HEK293 (cell line): ENCODE results near the gene CXCL1.

ENCODE experiments used
- CTCF ChIA-PET: fragments of 350-600 bp; formaldehyde crosslinking; extraction: SDS; loops from one replicate; lab custom pipeline; 2021; ENCODE audit warnings: antibody characterized with exemption; lab: Yijun Ruan, JAX
- POLR2A ChIA-PET: fragments of 300-600 bp; formaldehyde crosslinking; extraction: SDS; loops from one replicate; lab custom pipeline; 2020; ENCODE audit warnings: antibody characterized with exemption, inconsistent platforms; lab: Yijun Ruan, JAX
- H3K27ac ChIP-seq: fragments of 200-500 bp; sonication (Bioruptor generic); 2 replicates; pipeline ENCODE4 v1.5.1; 2014; ENCODE audit warnings: low read depth, low read length, control low read depth, inconsistent platforms; ENCODE audit errors: extremely low read depth
- H3K36me3 ChIP-seq, 2 experiments: fragments of 200-500 bp in 1 of 2; sonication (Bioruptor generic) in 1 of 2; 1 replicate in 1 of 2; 2 replicates in 1 of 2; pipeline ENCODE4 v1.5.1; 2014 to 2017; ENCODE audit warnings: inconsistent platforms in 2 of 2, low read length in 2 of 2; ENCODE audit not compliant: control insufficient read depth in 2 of 2, insufficient read depth in 1 of 2
- H3K4me1 ChIP-seq: fragments of 200-500 bp; sonication (Bioruptor generic); 2 replicates; pipeline ENCODE4 v1.5.1; 2014; ENCODE audit warnings: mild to moderate bottlenecking, low read length, inconsistent platforms; ENCODE audit not compliant: control insufficient read depth, insufficient read depth
- H3K4me3 ChIP-seq: 2 replicates; pipeline ENCODE4 v1.5.1; 2011; ENCODE audit warnings: low read depth, mild to moderate bottlenecking, control low read depth, low read length, moderate library complexity
- H3K9me3 ChIP-seq: fragments of 200-500 bp; sonication (Bioruptor generic); 2 replicates; pipeline ENCODE4 v1.5.1; 2014; ENCODE audit warnings: low read depth, low read length, inconsistent platforms; ENCODE audit not compliant: control insufficient read depth, insufficient read depth
- GLI4 ChIP-seq: fragments of 450-650 bp; formaldehyde crosslinking; IDR thresholded peaks from 2 replicates; pipeline ENCODE4 v1.5.1; 2016; ENCODE audit warnings: missing biosample characterization, missing genetic modification characterization
- GLIS2 ChIP-seq: fragments of 450-650 bp; formaldehyde crosslinking; IDR thresholded peaks from 2 replicates; pipeline ENCODE4 v1.5.1; 2016; ENCODE audit warnings: missing biosample characterization, missing genetic modification characterization
- KLF7 ChIP-seq: fragments of 450-650 bp; formaldehyde crosslinking; IDR thresholded peaks from 2 replicates; pipeline ENCODE4 v1.5.1; 2016; ENCODE audit warnings: missing biosample characterization, missing genetic modification characterization, borderline replicate concordance
- ZBTB10 ChIP-seq: fragments of 450-650 bp; formaldehyde crosslinking; IDR thresholded peaks from 2 replicates; pipeline ENCODE4 v1.5.1; 2016; ENCODE audit warnings: missing biosample characterization, missing genetic modification characterization
- ZBTB8A ChIP-seq: fragments of 450-650 bp; formaldehyde crosslinking; IDR thresholded peaks from 2 replicates; pipeline ENCODE4 v1.5.1; 2016; ENCODE audit warnings: missing biosample characterization, missing genetic modification characterization
- ZEB2 ChIP-seq: fragments of 450-650 bp; formaldehyde crosslinking; IDR thresholded peaks from 2 replicates; pipeline ENCODE4 v1.5.1; 2016; ENCODE audit warnings: missing biosample characterization, missing genetic modification characterization
- ZNF175 ChIP-seq: fragments of 450-650 bp; formaldehyde crosslinking; IDR thresholded peaks from 2 replicates; pipeline ENCODE4 v1.5.1; 2016; ENCODE audit warnings: missing biosample characterization, missing genetic modification characterization
- ZNF398 ChIP-seq: fragments of 450-650 bp; formaldehyde crosslinking; IDR thresholded peaks from 2 replicates; pipeline ENCODE4 v1.5.1; 2017; ENCODE audit warnings: missing biosample characterization, missing genetic modification characterization
- ZNF518A ChIP-seq: fragments of 450-650 bp; formaldehyde crosslinking; conservative IDR thresholded peaks from 2 replicates; pipeline ENCODE4 v1.5.1; 2016; ENCODE audit warnings: low read depth, missing biosample characterization, missing genetic modification characterization
- ZNF623 ChIP-seq: fragments of 450-650 bp; formaldehyde crosslinking; IDR thresholded peaks from 2 replicates; pipeline ENCODE4 v1.5.1; 2016; ENCODE audit warnings: missing biosample characterization, missing genetic modification characterization
- ZNF629 ChIP-seq: fragments of 450-650 bp; formaldehyde crosslinking; IDR thresholded peaks from 2 replicates; pipeline ENCODE4 v1.5.1; 2017; ENCODE audit warnings: missing biosample characterization, missing genetic modification characterization
- ZNF677 ChIP-seq: fragments of 450-650 bp; IDR thresholded peaks from 2 replicates; pipeline ENCODE4 v1.5.0; 2018; ENCODE audit warnings: missing biosample characterization, mild to moderate bottlenecking, missing genetic modification characterization, moderate library complexity
- ZNF707 ChIP-seq: fragments of 450-650 bp; formaldehyde crosslinking; IDR thresholded peaks from 2 replicates; pipeline ENCODE4 v1.5.1; 2016; ENCODE audit warnings: missing biosample characterization, missing genetic modification characterization
- ZSCAN16 ChIP-seq: fragments of 450-650 bp; formaldehyde crosslinking; IDR thresholded peaks from 2 replicates; pipeline ENCODE4 v1.5.1; 2016; ENCODE audit warnings: missing biosample characterization, missing genetic modification characterization
- ZSCAN4 ChIP-seq: fragments of 450-650 bp; formaldehyde crosslinking; IDR thresholded peaks from 2 replicates; pipeline ENCODE4 v1.5.1; 2017; ENCODE audit warnings: missing biosample characterization, missing genetic modification characterization
- ZXDB ChIP-seq: fragments of 450-650 bp; formaldehyde crosslinking; IDR thresholded peaks from 2 replicates; pipeline ENCODE4 v1.5.1; 2016; ENCODE audit warnings: missing biosample characterization, missing genetic modification characterization

The CXCL1 gene

GRCh38 chr4:73836373-73837279 lies 32.6 kb upstream of the CXCL1 start, which contains the start of gene CXCL6 (continued):
- TF ChIP-seq ZBTB8A (tag by site-specific recombination) (no peak), KLF7 (no peak), ZNF398 (tag by site-specific recombination) (0 out of 2 replicates have a peak, but pooled peaks have one; percentile 22), ZNF175 (tag by site-specific recombination) (no peak), ZNF518A (tag by site-specific recombination) (no peak), GLI4 (tag by site-specific recombination) (no peak), ZNF677 (tag by site-specific recombination) (no peak), ZXDB (no peak), ZSCAN4 (no peak), ZNF707 (tag by site-specific recombination) (no peak), ZBTB10 (tag by site-specific recombination) (0 out of 2 replicates have a peak, but pooled peaks have one; percentile 21)

GRCh38 chr4:73839071-73839470 lies 30.1 kb upstream of the CXCL1 start:
- no peak overlapping the region for H3K27ac ChIP-seq
- ChIA-PET CTCF (interaction anchor here (0.6 to 1.5 kb wide), 2 partner anchors 26 to 196 kb away, joined by 3 read pairs; no protein-coding TSS in a partner anchor), POLR2A (no interaction called here)
- no peaks in the 10 kb centered on the region for H3K9me3 ChIP-seq
- H3K4me1 ChIP-seq: no peaks in the 10 kb centered on the region
- no peak overlapping the region for H3K4me3 ChIP-seq
- no peaks in the 10 kb centered on the region for H3K36me3 ChIP-seq
- TF ChIP-seq ZNF629 (tag by site-specific recombination) (no peak), ZSCAN16 (tag by site-specific recombination) (no peak), ZEB2 (tag by site-specific recombination) (no peak), ZNF623 (tag by site-specific recombination) (no peak), GLIS2 (tag by site-specific recombination) (no peak), ZNF707 (tag by site-specific recombination) (no peak)
